ENCODE results near the gene ITPRID1.

Gene ITPRID1

GRCh38 chr7:31545549-31545948 is 31.7 kb downstream of the ITPRID1 start:
- TF ChIP-seq CTCF (IDR thresholded peaks at IDR 0.05; ENCODE audit: extremely low read depth, missing control alignments) = no peak
- DNase-seq (ENCODE audit: low spot score) = no peak

GRCh38 chr7:31549611-31550010 is 35.7 kb downstream of the ITPRID1 start:
- TF ChIP-seq CTCF (IDR thresholded peaks at IDR 0.05; ENCODE audit: extremely low read depth, missing control alignments) = no peak
- DNase-seq (ENCODE audit: low spot score) = no peak

- no peak for TF ChIP-seq CTCF (IDR thresholded peaks at IDR 0.05; ENCODE audit: extremely low read depth, missing control alignments)
- no peak for DNase-seq (ENCODE audit: low spot score)
Measured at GRCh38 chr7:31550432-31550831, 36.5 kb downstream of the ITPRID1 start.

DNA sequence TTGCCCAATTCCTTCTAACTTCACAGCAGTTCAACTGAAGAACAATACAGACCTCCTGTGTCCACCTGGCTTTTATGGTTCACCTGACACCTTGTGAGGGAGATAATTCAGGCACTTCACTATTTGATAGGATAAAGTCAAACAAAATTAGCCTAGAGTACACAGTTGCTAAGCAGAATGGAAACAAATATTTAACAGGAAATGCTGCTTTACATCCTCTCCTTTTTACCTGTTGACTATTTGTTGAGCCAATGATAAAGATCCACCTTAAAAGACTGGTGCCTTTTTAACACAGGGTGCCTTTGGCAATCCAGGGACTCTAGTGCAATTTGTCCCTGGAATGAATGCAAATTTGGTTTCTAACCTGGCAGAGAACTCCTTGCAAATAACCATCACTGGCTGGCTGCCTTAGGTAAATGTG is 39.8 kb downstream of the ITPRID1 start:
- no peak for DNase-seq (ENCODE audit: low spot score)
- no peak for TF ChIP-seq CTCF (IDR thresholded peaks at IDR 0.05; ENCODE audit: extremely low read depth, missing control alignments)

DNA sequence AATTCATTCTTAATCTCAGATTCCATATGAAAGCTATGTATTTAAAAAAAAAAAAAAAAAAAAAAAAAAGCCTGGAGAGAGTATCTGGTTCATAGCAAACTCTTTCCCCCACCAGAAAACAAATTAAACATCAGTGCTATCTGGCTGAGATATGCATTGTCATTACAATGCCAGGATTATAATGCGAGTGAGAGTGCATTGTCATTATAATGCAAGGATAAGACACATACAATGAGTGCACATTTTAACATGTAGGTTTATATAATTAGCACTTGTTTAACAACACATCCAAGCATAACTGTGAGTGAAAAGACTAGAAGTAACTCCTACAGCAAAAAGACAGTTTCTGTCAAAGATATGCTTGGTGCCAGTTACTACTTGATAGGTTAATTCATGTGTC is 48.1 kb downstream of the ITPRID1 start:
- DNase-seq (ENCODE audit: low spot score) = no peak
- no peak for TF ChIP-seq CTCF (IDR thresholded peaks at IDR 0.05; ENCODE audit: extremely low read depth, missing control alignments)

GRCh38 chr7:31563522-31563921 is 49.6 kb downstream of the ITPRID1 start:
- DNase-seq (ENCODE audit: low spot score) = no peak
- no peak for TF ChIP-seq CTCF (IDR thresholded peaks at IDR 0.05; ENCODE audit: extremely low read depth, missing control alignments)

DNA sequence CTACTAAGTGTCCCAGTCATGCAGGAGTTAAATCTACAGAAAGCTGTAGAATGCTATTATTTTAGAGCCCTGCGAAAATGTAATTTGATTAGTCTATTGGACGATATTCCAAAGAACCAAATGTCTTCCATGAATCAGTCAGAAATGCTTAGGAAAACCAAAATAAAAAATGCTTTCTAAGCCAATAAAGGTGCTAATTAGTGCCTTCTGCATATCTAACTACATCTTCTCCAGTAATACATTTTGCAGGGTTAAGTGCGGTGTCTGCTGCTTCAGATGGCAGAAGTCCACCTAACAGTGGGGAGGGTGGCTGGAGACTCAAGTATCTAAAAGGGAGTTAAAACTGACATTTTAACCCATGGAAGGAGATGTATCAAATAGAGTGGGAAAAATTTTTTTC is 50.1 kb downstream of the ITPRID1 start:
- TF ChIP-seq CTCF (IDR thresholded peaks at IDR 0.05; ENCODE audit: extremely low read depth, missing control alignments) = no peak
- no peak for DNase-seq (ENCODE audit: low spot score)
